Right lobe of liver (tissue), 4 donors: Measurements from ENCODE around the gene LIMK1.

Source experiments
- POLR2A ChIP-seq: fragments of 450-650 bp; IDR thresholded peaks from one replicate; pipeline ENCODE4 v1.6.1; 2017; ENCODE audit warnings: antibody characterized with exemption, mild to moderate bottlenecking
- TF ChIP-seq, protein P1 (sequence below), 4 donors: fragments of 200-600 bp in 3 of 4; fragments of 450-650 bp in 1 of 4; IDR thresholded peaks; one replicate each; pipeline versions ENCODE4 v1.5.1 to v1.8.0; 2016 to 2022; ENCODE audit warnings: antibody characterized with exemption in 4 of 4, mild to moderate bottlenecking in 2 of 4
- donor health status: DM: no; HTN: no; CAD: no.
- donor health status: DM: no; HTN: no; CAD: no.
- donor health status: DM: no; HTN: yes; CAD: no.

DNA sequence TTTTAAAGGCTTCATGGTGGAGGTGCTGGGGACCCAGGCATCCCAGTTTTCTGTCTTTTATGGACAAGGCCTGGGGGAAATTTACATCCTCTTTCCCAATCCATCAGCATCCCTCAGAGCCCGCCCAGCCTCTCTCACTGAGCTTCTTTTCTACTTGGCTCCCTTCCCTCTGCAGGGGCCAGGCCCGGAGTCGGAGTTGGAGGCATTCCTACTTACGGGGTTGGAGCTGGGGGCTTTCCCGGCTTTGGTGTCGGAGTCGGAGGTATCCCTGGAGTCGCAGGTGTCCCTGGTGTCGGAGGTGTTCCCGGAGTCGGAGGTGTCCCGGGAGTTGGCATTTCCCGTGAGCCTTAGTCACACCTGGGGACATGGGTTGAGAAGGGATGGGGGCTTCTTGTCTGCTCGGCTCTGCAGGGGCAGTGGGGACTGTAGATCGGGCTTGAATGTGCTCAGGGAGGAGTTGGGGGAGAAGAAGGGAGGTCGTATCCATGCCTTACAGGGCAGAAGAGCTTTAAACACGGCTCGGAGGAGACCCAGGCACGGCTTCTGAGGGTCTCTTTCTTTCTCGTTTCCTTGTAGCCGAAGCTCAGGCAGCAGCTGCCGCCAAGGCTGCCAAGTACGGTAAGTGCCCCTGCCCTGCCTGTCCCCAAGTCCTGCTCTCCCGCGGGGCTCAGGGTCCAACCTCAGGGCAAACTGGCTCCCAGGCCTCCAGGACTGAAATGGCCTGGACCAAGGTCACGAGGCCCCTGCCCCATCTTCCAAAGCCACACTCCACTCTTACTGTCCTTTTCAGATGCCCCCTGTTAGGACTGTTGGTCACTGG is 27.3 kb upstream of the LIMK1 start:
- TF ChIP-seq POLR2A = no peak
- TF ChIP-seq, protein P1, sequence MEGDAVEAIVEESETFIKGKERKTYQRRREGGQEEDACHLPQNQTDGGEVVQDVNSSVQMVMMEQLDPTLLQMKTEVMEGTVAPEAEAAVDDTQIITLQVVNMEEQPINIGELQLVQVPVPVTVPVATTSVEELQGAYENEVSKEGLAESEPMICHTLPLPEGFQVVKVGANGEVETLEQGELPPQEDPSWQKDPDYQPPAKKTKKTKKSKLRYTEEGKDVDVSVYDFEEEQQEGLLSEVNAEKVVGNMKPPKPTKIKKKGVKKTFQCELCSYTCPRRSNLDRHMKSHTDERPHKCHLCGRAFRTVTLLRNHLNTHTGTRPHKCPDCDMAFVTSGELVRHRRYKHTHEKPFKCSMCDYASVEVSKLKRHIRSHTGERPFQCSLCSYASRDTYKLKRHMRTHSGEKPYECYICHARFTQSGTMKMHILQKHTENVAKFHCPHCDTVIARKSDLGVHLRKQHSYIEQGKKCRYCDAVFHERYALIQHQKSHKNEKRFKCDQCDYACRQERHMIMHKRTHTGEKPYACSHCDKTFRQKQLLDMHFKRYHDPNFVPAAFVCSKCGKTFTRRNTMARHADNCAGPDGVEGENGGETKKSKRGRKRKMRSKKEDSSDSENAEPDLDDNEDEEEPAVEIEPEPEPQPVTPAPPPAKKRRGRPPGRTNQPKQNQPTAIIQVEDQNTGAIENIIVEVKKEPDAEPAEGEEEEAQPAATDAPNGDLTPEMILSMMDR (IDR thresholded peaks at IDR 0.05) = no peak
